Mononuclear cell (primary cell): ENCODE measurements around the gene IQUB. TPM values are rescaled to one million over a fixed set of nuclear protein-coding genes. Genes with fewer than 3 reads are reported as not detected.
"Not testable (repeated sequence)": the region's sequence is repeated elsewhere in the genome, so short reads cannot be mapped to it uniquely, and the experiment has no call there.

ENCODE experiments used
- H3K27me3 ChIP-seq: 2 replicates; pipeline ENCODE4 v1.6.0; 2011; ENCODE audit warnings: low read length, control low read depth; ENCODE audit not compliant: insufficient read depth
- H3K4me1 ChIP-seq: 2 replicates; pipeline ENCODE4 v1.5.1; 2011; ENCODE audit warnings: mild to moderate bottlenecking, low read length, control low read depth; ENCODE audit not compliant: insufficient read depth
- H3K4me3 ChIP-seq: 2 replicates; pipeline ENCODE4 v1.5.1; 2011; ENCODE audit warnings: mild to moderate bottlenecking, low read length, moderate library complexity
- H3K9me3 ChIP-seq: 2 replicates; pipeline ENCODE4 v1.5.1; 2011; ENCODE audit warnings: low read depth, mild to moderate bottlenecking, control low read depth, low read length
- total RNA-seq: library from RNA; depleted of rRNA; stranded (reverse); fragments of >200 nt; gene quantifications from one replicate; pipeline ENCODE4 v1.2.3, GENCODE V29; 2012

Gene IQUB
- total RNA-seq, 1 donor, result 0.52 TPM

DNA sequence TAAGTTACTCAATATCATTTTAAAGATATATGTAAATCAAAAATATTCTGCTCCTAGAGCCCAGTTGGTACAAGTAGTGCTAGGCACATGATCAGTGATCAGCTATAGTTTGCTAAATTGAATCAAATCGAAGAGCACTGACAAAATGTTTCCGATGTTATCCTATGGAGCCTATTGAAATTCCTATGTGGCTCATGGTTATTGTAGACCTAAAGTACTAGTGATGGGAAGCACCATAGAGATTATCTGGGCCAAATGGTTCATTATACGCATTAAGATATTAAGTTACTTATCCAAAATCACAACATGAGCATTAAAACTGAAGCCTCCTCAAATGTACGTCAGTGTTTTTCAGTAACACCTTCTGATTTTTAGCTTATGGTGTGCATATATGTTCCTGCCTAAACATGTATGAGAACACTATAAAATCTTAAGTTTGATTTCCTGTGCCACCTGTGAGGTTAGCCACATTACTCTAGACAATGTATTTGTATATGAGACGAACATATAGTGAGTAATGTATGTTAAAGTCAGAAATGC lies 103.2 kb downstream of the IQUB start:
- Histone ChIP-seq H3K9me3 (no peaks in the 10 kb centered on the region), H3K27me3 (no peaks in the 10 kb centered on the region), H3K4me3 (no peak overlapping the region), H3K4me1 (no peaks in the 10 kb centered on the region)

DNA sequence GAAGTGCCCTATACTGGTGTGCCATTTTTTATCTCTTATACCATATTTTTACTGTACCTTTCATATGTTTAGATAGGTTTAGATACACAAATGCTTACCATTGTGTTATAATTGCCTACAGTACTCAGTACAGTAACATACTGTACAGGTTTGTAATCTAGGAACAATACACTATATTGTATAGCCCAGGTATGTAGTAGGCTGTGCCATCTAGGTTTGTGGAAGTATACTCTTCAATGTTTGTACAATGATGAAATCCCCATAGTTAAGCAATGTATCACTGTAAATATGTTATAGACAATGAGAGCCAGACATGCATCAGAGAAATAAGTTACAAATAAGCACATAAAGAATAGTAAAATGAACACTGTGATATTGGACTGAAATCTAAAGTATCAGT lies 109.1 kb downstream of the IQUB start:
- H3K4me1 ChIP-seq, result no peaks in the 10 kb centered on the region
- no peaks in the 10 kb centered on the region for H3K27me3 ChIP-seq
- no peak overlapping the region for H3K4me3 ChIP-seq
- no peaks in the 10 kb centered on the region for H3K9me3 ChIP-seq

GRCh38 chr7:123424463-123424862 lies 109.9 kb downstream of the IQUB start:
- no peaks in the 10 kb centered on the region for H3K4me1 ChIP-seq
- no peak overlapping the region for H3K4me3 ChIP-seq
- no peaks in the 10 kb centered on the region for H3K27me3 ChIP-seq
- H3K9me3 ChIP-seq, result no peaks in the 10 kb centered on the region

DNA sequence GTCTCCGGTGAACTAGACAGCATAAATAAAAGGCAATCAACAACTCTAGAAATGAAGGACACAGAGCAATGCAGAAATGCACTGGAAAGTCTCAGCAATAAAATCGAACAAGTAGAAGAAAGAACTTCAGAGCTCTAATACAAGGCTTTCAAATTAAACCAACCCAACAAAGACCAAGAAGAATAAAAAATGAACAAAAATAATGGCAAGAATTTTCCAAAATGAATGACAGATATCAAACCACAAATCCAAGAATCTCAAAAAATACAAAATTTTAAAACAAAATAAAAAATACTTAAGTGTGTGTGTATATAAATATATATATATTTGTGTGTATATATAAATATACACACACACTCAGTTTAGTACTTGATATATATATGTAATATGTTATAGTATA lies 110.8 kb downstream of the IQUB start:
- H3K9me3 ChIP-seq, result no peaks in the 10 kb centered on the region

GRCh38 chr7:123417580-123417979 lies 116.8 kb downstream of the IQUB start:
- H3K4me1 ChIP-seq, result no peaks in the 10 kb centered on the region
- no peak overlapping the region for H3K4me3 ChIP-seq
- H3K27me3 ChIP-seq, result no peaks in the 10 kb centered on the region
- no peaks in the 10 kb centered on the region for H3K9me3 ChIP-seq

More for the DNA sequence above, 110.8 kb downstream of the IQUB start:
- H3K27me3 ChIP-seq, result no peaks in the 10 kb centered on the region
- H3K4me3 ChIP-seq, result no peak overlapping the region
- no peaks in the 10 kb centered on the region for H3K4me1 ChIP-seq

GRCh38 chr7:123415625-123416024 lies 118.8 kb downstream of the IQUB start:
- H3K27me3 ChIP-seq, result no peaks in the 10 kb centered on the region
- no peak overlapping the region for H3K4me3 ChIP-seq
- H3K9me3 ChIP-seq, result no peaks in the 10 kb centered on the region
- no peaks in the 10 kb centered on the region for H3K4me1 ChIP-seq

GRCh38 chr7:123410273-123410904 lies 124.0 kb downstream of the IQUB start:
- no peaks in the 10 kb centered on the region for H3K27me3 ChIP-seq

DNA sequence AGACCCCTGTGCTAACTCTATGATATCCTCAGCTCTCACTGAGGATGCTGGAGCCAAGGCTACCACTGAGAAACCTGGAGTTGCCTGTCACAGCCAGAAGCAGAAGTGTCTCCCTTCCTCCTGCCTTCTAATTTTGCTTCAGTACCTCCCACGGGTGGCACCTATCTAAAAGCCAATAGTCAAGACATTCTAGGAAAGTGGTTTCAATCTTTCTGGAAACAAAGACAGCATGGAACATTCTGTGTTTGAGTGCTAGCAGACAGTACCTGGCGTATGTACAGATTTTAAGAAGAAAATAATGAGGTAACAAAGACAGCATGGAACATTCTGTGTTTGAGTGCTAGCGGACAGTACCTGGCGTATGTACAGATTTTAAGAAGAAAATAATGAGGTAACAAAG lies 126.4 kb downstream of the IQUB start:
- not testable (repeated sequence) for H3K9me3 ChIP-seq, H3K27me3 ChIP-seq, H3K4me3 ChIP-seq, H3K4me1 ChIP-seq

More at GRCh38 chr7:123410273-123410904, 124.0 kb downstream of the IQUB start:
- Histone ChIP-seq H3K4me3 (no peak overlapping the region), H3K9me3 (no peaks in the 10 kb centered on the region), H3K4me1 (no peaks in the 10 kb centered on the region)

Other genes starting within 250 kb of the IQUB start
- 53.7 TPM for gene NDUFA5, start 23.2 kb upstream of the IQUB start, total RNA-seq
- gene ASB15, start 67.2 kb upstream of the IQUB start, total RNA-seq, result not detected
- not detected for gene LMOD2, start 121.3 kb upstream of the IQUB start, total RNA-seq
- gene WASL, start 214.4 kb upstream of the IQUB start, total RNA-seq, result 12.1 TPM